ENCODE data around the gene OR2AT4.

Gene OR2AT4

GRCh38 chr11:75041263-75041662, 55.4 kb downstream of the OR2AT4 start:
- DNase-seq = no peak
- H3K36me3 ChIP-seq = no peaks in the 10 kb centered on the region
- H3K9me3 ChIP-seq = no peaks in the 10 kb centered on the region
- H3K4me1 ChIP-seq = peaks cover 8% of the 10 kb centered on the region
- no peaks in the 10 kb centered on the region for H3K27me3 ChIP-seq
- 0 out of 2 replicates have a peak, but pooled peaks have one; percentile 8 for TF ChIP-seq CTCF (IDR thresholded peaks at IDR 0.05; ENCODE audit: low read depth, low read length)
- no peak overlapping the region for H3K4me3 ChIP-seq (ENCODE audit: low read depth, low read length)

GRCh38 chr11:75040167-75040770, 56.4 kb downstream of the OR2AT4 start:
- no peaks in the 10 kb centered on the region for H3K27me3 ChIP-seq
- H3K4me3 ChIP-seq (ENCODE audit: low read depth, low read length) = no peak overlapping the region
- no peaks in the 10 kb centered on the region for H3K9me3 ChIP-seq
- DNase-seq = no peak
- no peak for TF ChIP-seq CTCF (IDR thresholded peaks at IDR 0.05; ENCODE audit: low read depth, low read length)
- H3K4me1 ChIP-seq = peaks cover 18% of the 10 kb centered on the region
- H3K36me3 ChIP-seq = no peaks in the 10 kb centered on the region

GRCh38 chr11:75035911-75036565, 60.6 kb downstream of the OR2AT4 start:
- Histone ChIP-seq H3K9me3 (no peaks in the 10 kb centered on the region), H3K36me3 (no peaks in the 10 kb centered on the region), H3K4me3 (ENCODE audit: low read depth, low read length) (no peak overlapping the region), H3K27me3 (no peaks in the 10 kb centered on the region), H3K4me1 (peaks cover 32% of the 10 kb centered on the region)
- DNase-seq = peak; percentile 86
- TF ChIP-seq CTCF (IDR thresholded peaks at IDR 0.05; ENCODE audit: low read depth, low read length) = no peak

- H3K4me1 ChIP-seq = peaks cover 39% of the 10 kb centered on the region
- no peak overlapping the region for H3K4me3 ChIP-seq (ENCODE audit: low read depth, low read length)
- no peaks in the 10 kb centered on the region for H3K9me3 ChIP-seq
- DNase-seq = no peak
- no peaks in the 10 kb centered on the region for H3K36me3 ChIP-seq
- no peak for TF ChIP-seq CTCF (IDR thresholded peaks at IDR 0.05; ENCODE audit: low read depth, low read length)
- H3K27me3 ChIP-seq = no peaks in the 10 kb centered on the region
These were observed 61.4 kb downstream of the OR2AT4 start for GRCh38 chr11:75035256-75035655.

- Histone ChIP-seq H3K9me3 (no peaks in the 10 kb centered on the region), H3K27me3 (no peaks in the 10 kb centered on the region), H3K4me1 (peaks cover 51% of the 10 kb centered on the region), H3K36me3 (no peaks in the 10 kb centered on the region), H3K4me3 (ENCODE audit: low read depth, low read length) (no peak overlapping the region)
- no peak for DNase-seq
- no peak for TF ChIP-seq CTCF (IDR thresholded peaks at IDR 0.05; ENCODE audit: low read depth, low read length)
These were observed 62.8 kb downstream of the OR2AT4 start for GRCh38 chr11:75033916-75034315.

- no peak for DNase-seq
- no peak for TF ChIP-seq CTCF (IDR thresholded peaks at IDR 0.05; ENCODE audit: low read depth, low read length)
- no peaks in the 10 kb centered on the region for H3K36me3 ChIP-seq
- H3K9me3 ChIP-seq = no peaks in the 10 kb centered on the region
- H3K4me1 ChIP-seq = peaks cover 64% of the 10 kb centered on the region
- H3K4me3 ChIP-seq (ENCODE audit: low read depth, low read length) = no peak overlapping the region
- H3K27me3 ChIP-seq = no peaks in the 10 kb centered on the region
These were observed 64.1 kb downstream of the OR2AT4 start for GRCh38 chr11:75032550-75032935.
